HG02973 (cell line): ENCODE measurements around the gene CERS6.
"Not testable (repeated sequence)": the region's sequence is repeated elsewhere in the genome, so short reads cannot be mapped to it uniquely, and the experiment has no call there.

ENCODE experiments used
- ATAC-seq: cut with Tn5 transposase; IDR thresholded peaks from one replicate; pipeline ENCODE4 v1.9.1; 2021; ENCODE audit warnings: moderate library complexity; ENCODE audit not compliant: unreplicated experiment

CERS6 gene

GRCh38 chr2:168495524-168495923, 39.5 kb downstream of the CERS6 start:
- ATAC-seq = peak; percentile 83

- ATAC-seq = no peak
Measured at GRCh38 chr2:168496906-168497305, 40.8 kb downstream of the CERS6 start.

GRCh38 chr2:168499500-168499899, 43.4 kb downstream of the CERS6 start:
- ATAC-seq = no peak

- ATAC-seq = no peak
Measured at GRCh38 chr2:168500516-168500915, 44.4 kb downstream of the CERS6 start.

GRCh38 chr2:168501466-168502065, 45.5 kb downstream of the CERS6 start:
- no peak for ATAC-seq

GRCh38 chr2:168502852-168503251, 46.8 kb downstream of the CERS6 start:
- ATAC-seq = not testable (repeated sequence)

- no peak for ATAC-seq
Measured at GRCh38 chr2:168503901-168504300, 47.8 kb downstream of the CERS6 start.

- no peak for ATAC-seq
Measured at GRCh38 chr2:168504323-168504722, 48.3 kb downstream of the CERS6 start.

- no peak for ATAC-seq
Measured at GRCh38 chr2:168510125-168510756, 54.2 kb downstream of the CERS6 start.

GRCh38 chr2:168514692-168515091, 58.6 kb downstream of the CERS6 start:
- no peak for ATAC-seq

GRCh38 chr2:168515502-168515901, 59.4 kb downstream of the CERS6 start:
- no peak for ATAC-seq

- ATAC-seq = no peak
Measured at GRCh38 chr2:168517816-168518215, 61.7 kb downstream of the CERS6 start.

GRCh38 chr2:168518555-168519066, 62.5 kb downstream of the CERS6 start:
- peak; percentile 27 for ATAC-seq

GRCh38 chr2:168519534-168520308, 63.6 kb downstream of the CERS6 start:
- ATAC-seq = no peak

- ATAC-seq = no peak
Measured at GRCh38 chr2:168521053-168521741, 65.1 kb downstream of the CERS6 start.

- no peak for ATAC-seq
Measured at GRCh38 chr2:168522446-168522845, 66.4 kb downstream of the CERS6 start.

- ATAC-seq = no peak
Measured at GRCh38 chr2:168524005-168524404, 67.9 kb downstream of the CERS6 start.

GRCh38 chr2:168525020-168525419, 68.9 kb downstream of the CERS6 start:
- ATAC-seq = no peak

GRCh38 chr2:168525716-168526446, 69.8 kb downstream of the CERS6 start:
- no peak for ATAC-seq

GRCh38 chr2:168526641-168527040, 70.6 kb downstream of the CERS6 start:
- no peak for ATAC-seq

GRCh38 chr2:168528016-168528415, 71.9 kb downstream of the CERS6 start:
- ATAC-seq = no peak
